PC-3 (cell line): ENCODE measurements around the gene MGMT.

ENCODE experiments used
- CTCF ChIP-seq: fragments of 300-600 bp; sonication (generic); conservative IDR thresholded peaks from 2 replicates; pipeline ENCODE4 v1.5.1; 2017; ENCODE audit warnings: antibody characterized with exemption, low read depth, mild to moderate bottlenecking, low read length
- EZH2 ChIP-seq: fragments of 300-600 bp; sonication (generic); IDR thresholded peaks from one replicate; pipeline ENCODE4 v1.6.1; 2017; ENCODE audit warnings: antibody characterized with exemption, mild to moderate bottlenecking, low read length; ENCODE audit not compliant: unreplicated experiment

DNA sequence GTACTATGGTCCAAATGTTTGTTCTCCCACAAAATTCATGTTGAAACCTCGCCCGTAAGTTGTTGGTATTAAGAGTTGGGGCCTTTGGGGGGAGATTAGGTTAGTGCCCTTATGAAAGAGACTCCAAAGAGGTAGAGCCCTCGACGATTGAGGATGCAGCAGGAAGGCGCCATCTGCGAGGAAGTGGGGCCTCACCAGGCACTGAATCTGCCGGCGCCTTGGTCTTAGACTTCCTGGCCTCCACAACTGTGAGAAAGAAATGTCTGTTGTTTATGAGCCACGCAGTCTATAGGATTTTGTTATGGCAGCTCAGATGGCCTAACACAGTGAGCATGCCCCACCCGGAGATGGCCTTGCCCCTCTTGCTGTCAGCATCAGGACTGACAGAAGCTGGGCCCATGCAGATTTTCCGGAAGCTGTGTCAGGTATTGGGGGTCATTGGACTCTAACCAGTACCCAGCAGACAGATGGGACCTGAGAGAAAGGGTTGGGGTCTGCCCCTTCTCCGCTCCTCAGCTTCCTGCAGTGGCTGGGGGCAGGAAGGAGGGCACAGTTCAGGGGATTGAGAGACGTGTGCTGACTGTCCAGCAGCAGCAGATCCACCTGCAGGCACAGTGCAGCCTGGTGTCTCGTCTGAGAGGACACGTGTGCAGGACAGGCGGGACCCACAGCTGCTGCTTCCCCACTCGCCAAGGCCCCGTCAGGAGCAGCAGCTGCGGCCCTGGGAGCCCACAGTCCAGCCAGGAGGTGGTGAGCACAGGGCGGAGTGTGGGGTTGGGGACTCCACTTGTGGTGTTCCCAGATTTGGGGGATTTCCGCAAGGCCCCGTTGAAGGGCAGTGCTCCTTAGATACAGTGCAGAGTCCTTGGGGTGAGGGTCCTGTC is 47.8 kb downstream of the MGMT start:
- TF ChIP-seq CTCF (no peak), EZH2 (no peak)
